HEK293T (cell line): Measurements from ENCODE around the gene RGS16.
A peak's percentile ranks its signal among the peaks of the same experiment; 100 is the strongest.

Experiments
- CTCF ChIA-PET: fragments of 350-600 bp; formaldehyde crosslinking; extraction: SDS; loops from one replicate; lab custom pipeline; 2021; ENCODE audit warnings: antibody characterized with exemption, inconsistent platforms; lab: Yijun Ruan, JAX
- POLR2A ChIA-PET: fragments of 350-600 bp; formaldehyde crosslinking; extraction: SDS; loops from one replicate; lab custom pipeline; 2020; ENCODE audit warnings: antibody characterized with exemption, inconsistent platforms; lab: Yijun Ruan, JAX
- DNase-seq: peaks from one replicate; pipeline ENCODE4 v3.0.0; 2012; ENCODE audit warnings: mixed read lengths; ENCODE audit errors: extremely low spot score
- ARNT ChIP-seq: fragments of 450-650 bp; IDR thresholded peaks from 2 replicates; pipeline ENCODE4 v1.6.1; 2017; ENCODE audit warnings: mild to moderate bottlenecking
- BHLHE40 ChIP-seq: fragments of 450-650 bp; IDR thresholded peaks from 2 replicates; pipeline ENCODE4 v1.6.1; 2016; ENCODE audit warnings: mild to moderate bottlenecking, moderate library complexity, borderline replicate concordance
- CTBP1 ChIP-seq: fragments of 450-650 bp; IDR thresholded peaks from 2 replicates; pipeline ENCODE4 v1.6.1; 2016; ENCODE audit warnings: borderline replicate concordance
- ELF4 ChIP-seq: fragments of 450-650 bp; IDR thresholded peaks from 2 replicates; pipeline ENCODE4 v1.6.1; 2017; ENCODE audit warnings: antibody characterized with exemption
- FOXA1 ChIP-seq: fragments of 450-650 bp; IDR thresholded peaks from 2 replicates; pipeline ENCODE4 v1.6.1; 2016; ENCODE audit warnings: mild to moderate bottlenecking
- FOXK2 ChIP-seq: fragments of 450-650 bp; IDR thresholded peaks from 2 replicates; pipeline ENCODE4 v1.6.1; 2016; ENCODE audit warnings: mild to moderate bottlenecking
- FOXM1 ChIP-seq: fragments of 450-650 bp; IDR thresholded peaks from 2 replicates; pipeline ENCODE4 v1.6.1; 2017; ENCODE audit warnings: mild to moderate bottlenecking, borderline replicate concordance
- HDGF ChIP-seq: fragments of 450-650 bp; IDR thresholded peaks from 2 replicates; pipeline ENCODE4 v1.6.1; 2017; ENCODE audit warnings: antibody characterized with exemption, borderline replicate concordance
- L3MBTL2 ChIP-seq: fragments of 450-650 bp; conservative IDR thresholded peaks from 2 replicates; pipeline ENCODE4 v1.6.1; 2016; ENCODE audit warnings: mild to moderate bottlenecking
- LEF1 ChIP-seq: fragments of 450-650 bp; IDR thresholded peaks from 2 replicates; pipeline ENCODE4 v1.6.1; 2017; ENCODE audit warnings: mild to moderate bottlenecking, borderline replicate concordance
- NFRKB ChIP-seq: fragments of 450-650 bp; IDR thresholded peaks from 2 replicates; pipeline ENCODE4 v1.6.1; 2016; ENCODE audit warnings: mild to moderate bottlenecking, moderate library complexity
- PKNOX1 ChIP-seq: fragments of 450-650 bp; IDR thresholded peaks from 2 replicates; pipeline ENCODE4 v1.6.1; 2016
- SP1 ChIP-seq: fragments of 450-650 bp; IDR thresholded peaks from 2 replicates; pipeline ENCODE4 v1.6.1; 2017
- SUZ12 ChIP-seq: fragments of 450-650 bp; IDR thresholded peaks from 2 replicates; pipeline ENCODE4 v1.6.1; 2016; ENCODE audit warnings: mild to moderate bottlenecking
- TARDBP ChIP-seq: fragments of 450-650 bp; IDR thresholded peaks from 2 replicates; pipeline ENCODE4 v1.6.1; 2016
- ZNF384 ChIP-seq: fragments of 450-650 bp; IDR thresholded peaks from 2 replicates; pipeline ENCODE4 v1.6.1; 2016

Gene RGS16

DNA sequence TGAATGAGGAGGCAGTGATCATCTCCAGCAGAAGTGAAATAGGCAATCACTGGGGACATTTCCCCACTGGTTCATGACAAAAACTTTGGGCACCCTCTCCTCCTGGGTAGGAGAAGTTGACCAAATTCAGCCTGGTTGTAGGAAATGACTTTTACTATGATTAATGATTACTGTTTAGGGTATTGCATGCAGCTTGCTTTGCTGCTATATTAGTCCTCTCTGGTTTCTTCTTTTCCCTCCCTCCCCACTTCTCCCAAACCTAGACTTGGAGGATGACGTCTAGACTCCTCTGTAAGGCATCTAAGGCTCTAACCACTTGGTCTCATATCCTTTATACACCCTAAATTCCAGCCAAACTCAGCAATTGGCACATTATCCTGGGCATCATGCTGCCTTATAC, 3.4 kb upstream of the RGS16 start:
- no peak for TF ChIP-seq BHLHE40
- TF ChIP-seq FOXA1: no peak
- TF ChIP-seq TARDBP: no peak
- TF ChIP-seq ELF4: no peak
- ChIA-PET POLR2A (no interaction called here), CTCF (interaction anchor here (0.8 to 17.5 kb wide), 2 partner anchors 30 to 178 kb away, joined by 3 to 324 read pairs; no protein-coding TSS in a partner anchor)
- DNase-seq: no peak

DNA sequence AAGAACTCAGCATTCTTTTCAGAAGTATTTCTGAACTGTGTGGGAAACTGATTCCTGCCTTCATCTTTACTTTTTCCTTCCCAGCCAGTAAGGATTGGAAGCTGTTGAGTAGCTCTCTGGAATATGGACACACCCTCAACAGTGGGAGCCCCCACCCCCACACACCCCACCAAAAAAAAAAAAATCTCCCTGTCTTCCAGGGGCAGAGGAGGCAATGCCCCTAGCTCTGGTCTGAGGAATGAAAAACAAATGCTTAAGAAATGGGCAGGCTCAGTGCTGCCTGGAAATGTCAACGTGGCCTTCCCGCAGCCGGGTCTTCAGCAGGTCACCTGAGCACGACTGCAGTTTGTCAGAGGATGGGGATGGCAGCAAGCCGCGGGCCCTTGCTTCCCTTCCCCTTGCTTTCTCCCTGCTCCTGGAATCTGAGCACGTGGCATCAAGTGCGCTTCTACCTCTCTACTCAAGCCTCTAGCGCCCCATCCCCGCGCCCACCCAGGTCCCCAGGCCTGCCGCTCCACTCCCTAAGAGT, 479 bp downstream of the RGS16 start:
- TF ChIP-seq ZNF384 (no peak), HDGF (no peak), BHLHE40 (no peak), TARDBP (no peak), ELF4 (no peak), SUZ12 (no peak), SP1 (no peak), CTBP1 (no peak), FOXA1 (no peak), NFRKB (no peak), L3MBTL2 (no peak), PKNOX1 (no peak), ARNT (no peak), FOXK2 (no peak)
- ChIA-PET CTCF (interaction anchor here (0.6 to 17.5 kb wide), 5 partner anchors 15 to 182 kb away, joined by 3 to 324 read pairs (median 3); partner anchors contain the start of gene RNASEL), POLR2A (interaction anchor here (0.7 to 4.4 kb wide), 16 partner anchors 9 to 185 kb away, joined by 3 to 64 read pairs (median 3); no protein-coding TSS in a partner anchor)
- no peak for DNase-seq

DNA sequence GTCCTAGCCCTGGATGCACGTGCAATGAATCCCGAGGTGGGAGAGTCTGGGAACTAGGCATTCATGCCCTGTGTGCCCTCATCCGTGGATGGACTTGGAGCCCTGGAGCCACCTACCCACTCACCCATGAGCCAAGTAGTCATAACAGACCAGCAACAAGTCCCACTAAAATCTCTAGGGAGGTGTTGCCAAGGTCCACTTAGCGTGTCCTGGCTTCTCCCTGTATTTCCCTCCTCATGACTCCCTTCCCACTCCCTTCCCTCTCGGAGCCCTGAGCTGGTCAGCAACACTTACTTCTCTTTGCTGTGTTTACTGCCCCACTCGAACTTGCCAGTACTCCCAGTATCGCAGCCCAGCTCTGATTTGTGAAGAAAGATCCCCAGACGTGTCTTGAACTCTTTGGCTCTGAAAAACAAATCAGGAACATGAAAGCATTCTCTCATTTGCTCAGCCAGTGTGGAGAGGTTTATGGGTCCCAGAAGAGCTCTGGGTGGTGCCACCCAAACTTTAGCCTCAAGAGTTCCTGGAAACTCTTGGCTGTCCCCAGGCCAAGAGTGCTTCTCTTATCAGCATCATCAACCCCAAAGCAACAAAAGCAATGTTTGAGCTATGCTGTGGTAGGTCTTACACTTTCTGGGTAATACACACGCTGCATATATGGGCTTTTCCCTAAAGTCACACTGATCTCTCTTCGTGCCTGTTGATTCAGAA, 1.1 kb downstream of the RGS16 start:
- no peak for DNase-seq
- POLR2A ChIA-PET: interaction anchor here (0.6 to 4.4 kb wide), 13 partner anchors 9 to 183 kb away, joined by 3 to 64 read pairs (median 4); no protein-coding TSS in a partner anchor
- CTCF ChIA-PET: interaction anchor here (0.6 to 17.5 kb wide), 5 partner anchors 14 to 182 kb away, joined by 3 to 324 read pairs (median 3); partner anchors contain the start of gene RNASEL
- no peak for TF ChIP-seq FOXK2
- no peak for TF ChIP-seq CTBP1
- no peak for TF ChIP-seq BHLHE40
- TF ChIP-seq SUZ12: no peak
- no peak for TF ChIP-seq L3MBTL2
- no peak for TF ChIP-seq LEF1
- TF ChIP-seq HDGF: no peak
- no peak for TF ChIP-seq PKNOX1
- no peak for TF ChIP-seq FOXA1
- no peak for TF ChIP-seq ARNT

- no peak for DNase-seq
- ChIA-PET POLR2A (interaction anchor here (0.9 to 2.5 kb wide), 3 partner anchors 13 to 180 kb away, joined by 4 to 8 read pairs (median 4); no protein-coding TSS in a partner anchor), CTCF (interaction anchor here (17.5 kb wide), 1 partner anchor 183 kb away, joined by 324 read pairs; no protein-coding TSS in a partner anchor)
- TF ChIP-seq ELF4: no peak
- no peak for TF ChIP-seq CTBP1
- TF ChIP-seq PKNOX1: no peak
- TF ChIP-seq NFRKB: no peak
- no peak for TF ChIP-seq BHLHE40
- TF ChIP-seq LEF1: no peak
- TF ChIP-seq SUZ12: no peak
- no peak for TF ChIP-seq FOXA1
- no peak for TF ChIP-seq ARNT
- TF ChIP-seq TARDBP: no peak
These were observed 2.3 kb downstream of the RGS16 start for GRCh38 chr1:182601913-182602312.

DNA sequence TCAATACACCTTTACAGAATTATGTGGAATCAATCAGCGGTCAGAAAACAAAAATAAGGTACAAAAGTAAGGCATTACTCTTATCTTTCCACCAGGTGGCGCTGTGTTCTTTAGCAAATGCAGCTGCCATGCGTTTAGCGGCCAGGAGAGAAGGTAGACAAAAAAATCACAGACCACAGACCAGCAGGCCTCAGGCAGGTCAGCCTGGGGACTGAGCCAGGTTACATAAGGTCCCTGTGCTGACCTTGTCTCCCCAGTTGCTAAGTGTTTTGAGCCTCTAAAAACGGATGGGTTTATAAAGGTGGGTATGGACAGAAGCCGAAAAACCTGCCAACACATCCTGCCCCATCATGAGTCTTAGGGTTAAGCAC, 2.8 kb downstream of the RGS16 start:
- ChIA-PET CTCF (interaction anchor here (0.7 to 17.5 kb wide), 2 partner anchors 177 to 184 kb away, joined by 3 to 324 read pairs; no protein-coding TSS in a partner anchor), POLR2A (interaction anchor here (0.9 to 2.5 kb wide), 3 partner anchors 13 to 181 kb away, joined by 4 to 8 read pairs (median 4); no protein-coding TSS in a partner anchor)
- peak; percentile 78 for DNase-seq
- TF ChIP-seq FOXK2: no peak
- no peak for TF ChIP-seq BHLHE40

DNA sequence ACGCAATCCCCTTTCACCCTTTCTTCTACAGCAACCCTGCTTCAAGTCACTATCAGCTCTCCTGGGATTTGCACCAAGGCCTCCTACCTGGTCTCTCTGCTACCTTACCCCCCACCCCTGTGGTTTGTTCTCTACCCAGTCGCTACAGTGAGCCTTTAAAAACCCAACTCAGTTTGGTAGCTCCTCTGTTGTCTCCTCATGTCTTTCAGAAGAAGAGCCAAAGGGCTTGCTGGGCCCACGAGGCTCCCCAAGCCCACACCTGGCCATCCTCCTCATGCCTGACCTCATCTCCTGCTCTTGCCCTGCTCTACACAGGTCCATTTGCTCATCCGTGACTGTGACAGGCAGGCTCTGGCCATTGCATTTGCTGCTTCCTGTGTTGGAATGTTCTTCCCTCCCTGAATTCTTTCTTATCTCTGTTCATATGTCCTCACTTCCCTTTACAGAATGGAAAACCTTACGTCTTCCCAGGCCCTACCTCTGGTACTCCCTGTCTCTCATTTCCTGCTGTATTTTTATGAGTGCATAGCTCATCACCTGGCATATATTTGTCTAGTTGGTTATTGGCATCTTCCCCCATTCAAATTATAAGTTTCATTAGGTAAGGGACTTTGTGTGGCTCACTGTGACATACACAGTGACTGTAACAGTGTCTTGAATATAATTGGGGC, 3.3 kb downstream of the RGS16 start:
- ChIA-PET CTCF (interaction anchor here (0.6 to 17.5 kb wide), 3 partner anchors 42 to 184 kb away, joined by 3 to 324 read pairs (median 3); no protein-coding TSS in a partner anchor), POLR2A (interaction anchor here (1.8 to 2.5 kb wide), 2 partner anchors 14 to 15 kb away, joined by 4 to 8 read pairs; no protein-coding TSS in a partner anchor)
- no peak for DNase-seq
- no peak for TF ChIP-seq FOXM1
